CD8-positive, alpha-beta memory T cell (primary cell): Measurements from ENCODE around the gene RAB4B. TPM values are rescaled to one million over a fixed set of nuclear protein-coding genes. Genes with fewer than 3 reads are reported as not detected.
"Not testable (repeated sequence)": the region's sequence is repeated elsewhere in the genome, so short reads cannot be mapped to it uniquely, and the experiment has no call there.

Experiments used
- CTCF ChIA-PET: fragments of 350-600 bp; sonication (Branson Sonifier 250); formaldehyde crosslinking; loops from one replicate; lab custom pipeline; 2021; ENCODE audit warnings: antibody characterized with exemption; lab: Charles Lee
- POLR2A ChIA-PET: fragments of 350-600 bp; sonication (Branson Sonifier 250); formaldehyde crosslinking; loops from one replicate; lab custom pipeline; 2021; ENCODE audit warnings: antibody characterized with exemption; lab: Charles Lee
- DNase-seq, 5 donors: peaks; one replicate each; pipeline versions ENCODE4 v3.0.0 to v3.0.0-alpha.2; 2020 to 2022; ENCODE audit warnings: mixed read lengths in 1 of 5
- H3K27ac ChIP-seq: one replicate; pipeline ENCODE4 v1.7.0; 2013; ENCODE audit warnings: low read depth, mild to moderate bottlenecking, low read length, moderate library complexity
- H3K27me3 ChIP-seq: 2 replicates; pipeline ENCODE4 v1.7.0; 2013; ENCODE audit warnings: low read length, mild to moderate bottlenecking; ENCODE audit not compliant: insufficient read depth, poor library complexity, severe bottlenecking
- H3K36me3 ChIP-seq: 2 replicates; pipeline ENCODE4 v1.7.0; 2013; ENCODE audit warnings: mild to moderate bottlenecking, low read length, moderate library complexity; ENCODE audit not compliant: insufficient read depth
- H3K4me1 ChIP-seq: 2 replicates; pipeline ENCODE4 v1.7.0; 2013; ENCODE audit warnings: mild to moderate bottlenecking, low read length, moderate library complexity; ENCODE audit not compliant: insufficient read depth
- H3K4me3 ChIP-seq: 2 replicates; pipeline ENCODE4 v1.7.0; 2013; ENCODE audit warnings: mild to moderate bottlenecking, low read length
- H3K9me3 ChIP-seq: 2 replicates; pipeline ENCODE4 v1.7.0; 2013; ENCODE audit warnings: mild to moderate bottlenecking, low read length
- H3K27ac Mint-ChIP-seq, 8 donors: one replicate each; pipeline ENCODE4 v1.8.0; 2020 to 2021; ENCODE audit warnings: mixed read lengths in 8 of 8, mild to moderate bottlenecking in 6 of 8, inconsistent platforms in 3 of 8, moderate library complexity in 3 of 8
- H3K27me3 Mint-ChIP-seq, 2 donors: one replicate each; pipeline ENCODE4 v1.8.0; 2020 to 2021; ENCODE audit warnings: mixed read lengths in 2 of 2, mild to moderate bottlenecking in 1 of 2, moderate library complexity in 1 of 2
- H3K36me3 Mint-ChIP-seq, 3 donors: one replicate each; pipeline ENCODE4 v1.8.0; 2020 to 2021; ENCODE audit warnings: mixed read lengths in 3 of 3, inconsistent platforms in 1 of 3, mild to moderate bottlenecking in 1 of 3
- H3K4me1 Mint-ChIP-seq, 3 donors: one replicate each; pipeline ENCODE4 v1.8.0; 2020 to 2021; ENCODE audit warnings: mixed read lengths in 3 of 3, inconsistent platforms in 1 of 3, mild to moderate bottlenecking in 1 of 3
- H3K4me3 Mint-ChIP-seq, 7 donors: one replicate each; pipeline ENCODE4 v1.8.0; 2020 to 2021; ENCODE audit warnings: mixed read lengths in 7 of 7, mild to moderate bottlenecking in 6 of 7, moderate library complexity in 4 of 7, inconsistent platforms in 2 of 7
- H3K9me3 Mint-ChIP-seq, 5 donors: one replicate each; pipeline ENCODE4 v1.8.0; 2020 to 2022; ENCODE audit warnings: mixed read lengths in 5 of 5, mild to moderate bottlenecking in 3 of 5, moderate library complexity in 2 of 5, inconsistent platforms in 1 of 5
- polyA plus RNA-seq: library from polyadenylated mRNA; unstranded; fragments of 300-500 nt; fragmentation: Illumina TruSeq; gene quantifications from one replicate; pipeline ENCODE4 v1.2.3, GENCODE V29; 2021
- total RNA-seq, 2 experiments: library from RNA; stranded (reverse); gene quantifications; one replicate each; pipeline ENCODE4 v1.2.3, GENCODE V29; 2021

The RAB4B gene
- total and polyA plus RNA-seq, 3 experiments from 2014 or later: 24.2 to 95.2 (median 27.2) TPM

- no peaks in the 10 kb centered on the region for H3K27me3 ChIP-seq
- Mint-ChIP-seq H3K27me3 (peaks cover 0 to 4% of the 10 kb centered on the region in 2 donors), H3K4me1 (peaks cover 27 to 49% (median 43%) of the 10 kb centered on the region in 3 donors), H3K27ac (peak overlapping the region in 6 of 8 donors; percentile 82 to 98 (median 87)), H3K9me3 (no peaks in the 10 kb centered on the region), H3K4me3 (no peak overlapping the region), H3K36me3 (peaks cover 5 to 15% (median 7%) of the 10 kb centered on the region in 3 donors)
- no peaks in the 10 kb centered on the region for H3K9me3 ChIP-seq
- ChIA-PET CTCF (interaction anchor here (1.4 to 1.6 kb wide), 2 partner anchors 23 to 194 kb away, joined by 4 to 5 read pairs; no protein-coding TSS in a partner anchor), POLR2A (no interaction called here)
- H3K27ac ChIP-seq: no peak overlapping the region
- H3K4me3 ChIP-seq: no peak overlapping the region
- no peaks in the 10 kb centered on the region for H3K36me3 ChIP-seq
- peaks cover 18% of the 10 kb centered on the region for H3K4me1 ChIP-seq
- DNase-seq: no peak
Observed at GRCh38 chr19:40829205-40829604, 51.2 kb downstream of the RAB4B start.

GRCh38 chr19:40830741-40831140 is 52.7 kb downstream of the RAB4B start:
- POLR2A ChIA-PET, DNase-seq, H3K4me3 Mint-ChIP-seq, H3K27me3 Mint-ChIP-seq, H3K27me3 ChIP-seq, H3K9me3 Mint-ChIP-seq, H3K9me3 ChIP-seq, H3K36me3 ChIP-seq, CTCF ChIA-PET, H3K27ac ChIP-seq, H3K4me3 ChIP-seq: not testable (repeated sequence)
- H3K36me3 Mint-ChIP-seq: peaks cover 5 to 15% (median 7%) of the 10 kb centered on the region in 3 donors
- H3K27ac Mint-ChIP-seq: peak overlapping the region in 4 of 8 donors; percentile 11 to 93 (median 48)
- peaks cover 21 to 38% (median 32%) of the 10 kb centered on the region in 3 donors for H3K4me1 Mint-ChIP-seq
- peaks cover 13% of the 10 kb centered on the region for H3K4me1 ChIP-seq

- Mint-ChIP-seq H3K4me3 (no peak overlapping the region), H3K9me3 (no peaks in the 10 kb centered on the region), H3K36me3 (peaks cover 5 to 13% (median 5%) of the 10 kb centered on the region in 3 donors), H3K4me1 (peaks cover 15 to 30% (median 25%) of the 10 kb centered on the region in 3 donors), H3K27ac (peak overlapping the region in 6 of 8 donors; percentile 9 to 87 (median 48)), H3K27me3 (peaks cover 0 to 5% of the 10 kb centered on the region in 2 donors)
- Histone ChIP-seq H3K36me3 (no peaks in the 10 kb centered on the region), H3K27me3 (no peaks in the 10 kb centered on the region), H3K4me3 (no peak overlapping the region), H3K27ac (no peak overlapping the region), H3K4me1 (peaks cover 8% of the 10 kb centered on the region), H3K9me3 (no peaks in the 10 kb centered on the region)
- CTCF ChIA-PET: no interaction called here
- no peak for DNase-seq
- POLR2A ChIA-PET: no interaction called here
Observed at GRCh38 chr19:40831502-40832430, 53.7 kb downstream of the RAB4B start.

GRCh38 chr19:40832431-40832790 is 54.4 kb downstream of the RAB4B start:
- POLR2A ChIA-PET, H3K27me3 ChIP-seq, H3K36me3 Mint-ChIP-seq, H3K4me3 Mint-ChIP-seq, H3K4me3 ChIP-seq, H3K9me3 Mint-ChIP-seq, CTCF ChIA-PET, H3K9me3 ChIP-seq, H3K27me3 Mint-ChIP-seq, H3K4me1 ChIP-seq, DNase-seq, H3K36me3 ChIP-seq: not testable (repeated sequence)
- Mint-ChIP-seq H3K27ac (peak overlapping the region in 6 of 8 donors; percentile 9 to 87 (median 56)), H3K4me1 (peaks cover 8 to 23% (median 18%) of the 10 kb centered on the region in 3 donors)
- peak overlapping the region; percentile 31 for H3K27ac ChIP-seq

- H3K27me3 ChIP-seq, H3K4me3 ChIP-seq, POLR2A ChIA-PET, H3K36me3 ChIP-seq, H3K27me3 Mint-ChIP-seq, CTCF ChIA-PET, H3K4me1 ChIP-seq, H3K9me3 ChIP-seq, H3K36me3 Mint-ChIP-seq, DNase-seq, H3K9me3 Mint-ChIP-seq: not testable (repeated sequence)
- peak overlapping the region in 6 of 8 donors; percentile 3 to 88 (median 68) for H3K27ac Mint-ChIP-seq
- peak overlapping the region in 2 of 7 donors; percentile 1 to 32 for H3K4me3 Mint-ChIP-seq
- peak overlapping the region; percentile 54 for H3K27ac ChIP-seq
- peaks cover 4 to 16% (median 13%) of the 10 kb centered on the region in 3 donors for H3K4me1 Mint-ChIP-seq
Observed at GRCh38 chr19:40833728-40834533, 55.9 kb downstream of the RAB4B start.

- ChIA-PET CTCF (no interaction called here), POLR2A (no interaction called here)
- no peak overlapping the region for H3K27ac Mint-ChIP-seq
- peaks cover 4 to 16% (median 12%) of the 10 kb centered on the region in 3 donors for H3K4me1 Mint-ChIP-seq
- no peaks in the 10 kb centered on the region for H3K36me3 Mint-ChIP-seq
- peaks cover 0 to 9% of the 10 kb centered on the region in 2 donors for H3K27me3 Mint-ChIP-seq
- no peaks in the 10 kb centered on the region for H3K27me3 ChIP-seq
- no peak for DNase-seq
- no peak overlapping the region for H3K27ac ChIP-seq
- H3K4me3 Mint-ChIP-seq: no peak overlapping the region
- no peaks in the 10 kb centered on the region for H3K9me3 ChIP-seq
- no peaks in the 10 kb centered on the region for H3K36me3 ChIP-seq
- H3K9me3 Mint-ChIP-seq: no peaks in the 10 kb centered on the region
- no peaks in the 10 kb centered on the region for H3K4me1 ChIP-seq
- no peak overlapping the region for H3K4me3 ChIP-seq
Observed at GRCh38 chr19:40836754-40837429, 58.8 kb downstream of the RAB4B start.

GRCh38 chr19:40838477-40838876 is 60.4 kb downstream of the RAB4B start:
- DNase-seq, H3K4me3 ChIP-seq, H3K27me3 ChIP-seq, CTCF ChIA-PET, H3K36me3 ChIP-seq, H3K27me3 Mint-ChIP-seq, H3K9me3 Mint-ChIP-seq, H3K27ac Mint-ChIP-seq, H3K4me3 Mint-ChIP-seq, H3K4me1 ChIP-seq, POLR2A ChIA-PET, H3K9me3 ChIP-seq, H3K27ac ChIP-seq, H3K36me3 Mint-ChIP-seq: not testable (repeated sequence)
- peaks cover 7 to 12% (median 10%) of the 10 kb centered on the region in 3 donors for H3K4me1 Mint-ChIP-seq
